Activated CD8-positive, alpha-beta T cell treated with anti-CD3 and anti-CD28 coated beads for 36 hours (primary cell): ENCODE data around the gene SLC22A31. TPM values are rescaled to one million over a fixed set of nuclear protein-coding genes. Genes with fewer than 3 reads are reported as not detected.

Source experiments
- ATAC-seq: fragments of 200-7000 bp; cut with Tn5 transposase; one replicate; pipeline ENCODE4 v1.10.0; 2021; ENCODE audit warnings: mild to moderate bottlenecking, moderate library complexity
- CTCF ChIA-PET: fragments of 350-600 bp; sonication (Branson Sonifier 250); formaldehyde crosslinking; loops from one replicate; lab custom pipeline; 2021; ENCODE audit warnings: antibody characterized with exemption; lab: Charles Lee
- POLR2A ChIA-PET: fragments of 350-600 bp; sonication (Branson Sonifier 250); formaldehyde crosslinking; loops from one replicate; lab custom pipeline; 2021; ENCODE audit warnings: antibody characterized with exemption; lab: Charles Lee
- DNase-seq: peaks from one replicate; pipeline ENCODE4 v3.0.0-alpha.2; 2020
- H3K27ac Mint-ChIP-seq: one replicate; pipeline ENCODE4 v1.8.0; 2021; ENCODE audit warnings: mild to moderate bottlenecking, mixed read lengths
- H3K27me3 Mint-ChIP-seq: one replicate; pipeline ENCODE4 v1.8.0; 2021; ENCODE audit warnings: mixed read lengths
- H3K36me3 Mint-ChIP-seq: one replicate; pipeline ENCODE4 v1.8.0; 2021; ENCODE audit warnings: low read depth, mixed read lengths
- H3K4me1 Mint-ChIP-seq: one replicate; pipeline ENCODE4 v1.8.0; 2021; ENCODE audit warnings: low read depth, mixed read lengths
- H3K4me3 Mint-ChIP-seq: one replicate; pipeline ENCODE4 v1.8.0; 2021; ENCODE audit warnings: mild to moderate bottlenecking, moderate library complexity, mixed read lengths
- H3K9me3 Mint-ChIP-seq: one replicate; pipeline ENCODE4 v1.8.0; 2021; ENCODE audit warnings: mixed read lengths
- CTCF ChIP-seq: fragments of 200-600 bp; IDR thresholded peaks from one replicate; pipeline ENCODE4 v1.8.0; 2022; ENCODE audit warnings: antibody characterized with exemption, mild to moderate bottlenecking
- intact Hi-C: fragments of 100-400 bp; cut with micrococcal nuclease; formaldehyde crosslinking; loops from one replicate; pipeline ENCODE4 v1.10.0; 2022
- total RNA-seq, 2 experiments: library from RNA; stranded (reverse); gene quantifications; one replicate each; pipeline ENCODE4 v1.2.3, GENCODE V29; 2021

SLC22A31 gene
- total RNA-seq, 2 experiments from 2014 or later = 0.16 to 0.20 TPM

DNA sequence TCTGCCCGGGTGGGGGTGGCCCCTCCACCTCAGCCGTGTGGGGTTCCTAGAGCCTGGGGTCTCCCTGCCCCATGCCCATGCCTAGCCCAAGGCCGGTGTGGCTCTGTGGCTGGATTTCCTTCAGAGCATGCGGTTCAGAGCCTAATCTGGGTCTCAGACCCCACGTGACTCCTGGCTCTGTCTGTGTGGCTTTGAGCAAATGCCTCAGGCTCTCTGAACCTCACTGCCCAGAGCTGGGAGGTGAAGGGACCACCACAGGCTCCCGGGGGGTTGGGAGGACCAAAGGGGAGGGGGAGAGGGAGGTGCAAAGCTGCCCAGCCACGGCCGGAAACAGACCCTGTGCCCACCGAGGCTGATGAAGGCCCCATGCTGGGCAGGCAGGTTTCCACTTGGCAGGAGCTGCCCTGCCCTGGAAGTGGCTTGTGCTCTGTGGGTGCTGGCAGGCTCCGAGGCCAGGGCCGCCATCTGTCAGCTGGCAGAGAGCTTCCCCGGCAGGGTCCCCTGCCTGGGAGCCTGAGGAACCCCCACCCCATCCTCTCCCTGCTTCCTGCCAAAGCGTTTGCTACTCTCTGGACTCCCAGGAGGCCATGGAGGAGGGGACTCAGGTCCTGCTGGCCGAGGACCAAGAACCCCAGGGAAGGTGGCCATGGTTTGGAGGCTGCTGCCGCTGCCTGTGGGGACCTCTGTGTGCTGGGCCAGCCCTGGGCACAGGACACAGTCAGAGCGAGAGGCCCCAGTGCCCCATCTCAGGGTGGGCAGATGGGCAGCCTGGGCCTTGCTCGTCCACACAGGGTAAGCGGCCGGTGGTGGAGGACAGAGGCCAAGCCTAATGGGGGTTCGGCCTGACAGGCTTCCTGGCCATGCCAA, 24.8 kb downstream of the SLC22A31 start:
- Mint-ChIP-seq H3K4me3 (no peak overlapping the region), H3K4me1 (peaks cover 5% of the 10 kb centered on the region), H3K27me3 (peaks cover 2% of the 10 kb centered on the region), H3K36me3 (no peaks in the 10 kb centered on the region), H3K27ac (no peak overlapping the region), H3K9me3 (no peaks in the 10 kb centered on the region)
- ATAC-seq (no peak), DNase-seq (no peak)
- ChIA-PET CTCF (no interaction called here), POLR2A (interaction anchor here (1.6 kb wide), 1 partner anchor 12 kb away, joined by 3 read pairs; no protein-coding TSS in a partner anchor)
- intact Hi-C loops = loop anchor here (10.0 kb wide), 1 partner anchor 351 kb away; no protein-coding TSS in a partner anchor
- no peak for TF ChIP-seq CTCF

GRCh38 chr16:89174877-89175276, 25.5 kb downstream of the SLC22A31 start:
- DNase-seq (no peak), ATAC-seq (no peak)
- H3K27ac Mint-ChIP-seq = no peak overlapping the region
- intact Hi-C loops = loop anchor here (10.0 kb wide), 1 partner anchor 350 kb away; no protein-coding TSS in a partner anchor
- no peaks in the 10 kb centered on the region for H3K36me3 Mint-ChIP-seq
- H3K4me3 Mint-ChIP-seq = no peak overlapping the region
- peaks cover 2% of the 10 kb centered on the region for H3K27me3 Mint-ChIP-seq
- ChIA-PET CTCF (no interaction called here), POLR2A (interaction anchor here (1.3 to 1.6 kb wide), 2 partner anchors 13 to 362 kb away, joined by 3 read pairs; no protein-coding TSS in a partner anchor)
- no peak for TF ChIP-seq CTCF
- H3K9me3 Mint-ChIP-seq = no peaks in the 10 kb centered on the region
- H3K4me1 Mint-ChIP-seq = peaks cover 9% of the 10 kb centered on the region

DNA sequence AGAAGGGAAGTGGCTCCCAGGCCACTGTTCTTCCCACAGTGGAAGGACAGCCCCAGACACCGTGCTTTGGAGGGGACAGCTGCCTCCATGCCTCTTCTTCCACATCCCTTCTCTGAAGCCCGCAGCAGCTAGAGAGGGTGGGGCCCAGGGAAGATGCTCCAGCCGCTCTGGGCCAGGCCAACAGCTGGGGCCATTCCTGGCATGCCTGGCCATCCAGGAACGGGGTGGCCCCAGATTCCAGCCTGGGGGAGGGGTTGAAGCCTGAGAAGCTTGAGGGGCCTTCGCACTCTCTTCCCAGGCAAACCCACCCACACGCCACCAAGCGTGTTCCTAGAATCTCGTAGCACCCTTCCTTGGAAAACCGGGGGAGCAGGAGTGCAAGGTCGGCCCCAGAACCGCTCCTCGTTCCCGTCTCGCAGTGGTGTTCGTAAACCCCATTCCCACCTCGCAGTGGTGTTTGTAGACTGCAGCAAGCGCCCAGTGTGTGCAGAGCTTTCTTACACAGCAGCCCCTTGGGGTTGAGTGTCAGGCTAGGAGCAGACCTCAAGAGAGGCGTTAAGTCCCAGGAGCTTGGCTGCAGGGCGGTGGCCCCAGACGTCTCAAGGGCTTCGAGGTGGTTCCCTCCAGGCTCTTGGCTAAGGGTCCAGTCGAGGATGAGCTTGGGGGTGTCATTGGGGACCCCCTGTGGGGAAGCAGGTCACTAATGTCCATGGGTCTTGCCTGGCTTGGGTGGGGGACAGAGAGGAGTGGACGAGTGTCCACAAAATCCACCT, 26.1 kb downstream of the SLC22A31 start:
- no peak overlapping the region for H3K27ac Mint-ChIP-seq
- CTCF ChIA-PET = no interaction called here
- ATAC-seq (no peak), DNase-seq (no peak)
- intact Hi-C loops = loop anchor here (10.0 kb wide), 1 partner anchor 349 kb away; no protein-coding TSS in a partner anchor
- H3K4me3 Mint-ChIP-seq = no peak overlapping the region
- no peak for TF ChIP-seq CTCF
- H3K36me3 Mint-ChIP-seq = no peaks in the 10 kb centered on the region
- peaks cover 9% of the 10 kb centered on the region for H3K4me1 Mint-ChIP-seq
- POLR2A ChIA-PET = interaction anchor here (1.2 to 1.6 kb wide), 3 partner anchors 14 to 361 kb away, joined by 3 to 5 read pairs (median 3); partner anchors contain the start of gene ACSF3
- H3K9me3 Mint-ChIP-seq = no peaks in the 10 kb centered on the region
- peaks cover 2% of the 10 kb centered on the region for H3K27me3 Mint-ChIP-seq

DNA sequence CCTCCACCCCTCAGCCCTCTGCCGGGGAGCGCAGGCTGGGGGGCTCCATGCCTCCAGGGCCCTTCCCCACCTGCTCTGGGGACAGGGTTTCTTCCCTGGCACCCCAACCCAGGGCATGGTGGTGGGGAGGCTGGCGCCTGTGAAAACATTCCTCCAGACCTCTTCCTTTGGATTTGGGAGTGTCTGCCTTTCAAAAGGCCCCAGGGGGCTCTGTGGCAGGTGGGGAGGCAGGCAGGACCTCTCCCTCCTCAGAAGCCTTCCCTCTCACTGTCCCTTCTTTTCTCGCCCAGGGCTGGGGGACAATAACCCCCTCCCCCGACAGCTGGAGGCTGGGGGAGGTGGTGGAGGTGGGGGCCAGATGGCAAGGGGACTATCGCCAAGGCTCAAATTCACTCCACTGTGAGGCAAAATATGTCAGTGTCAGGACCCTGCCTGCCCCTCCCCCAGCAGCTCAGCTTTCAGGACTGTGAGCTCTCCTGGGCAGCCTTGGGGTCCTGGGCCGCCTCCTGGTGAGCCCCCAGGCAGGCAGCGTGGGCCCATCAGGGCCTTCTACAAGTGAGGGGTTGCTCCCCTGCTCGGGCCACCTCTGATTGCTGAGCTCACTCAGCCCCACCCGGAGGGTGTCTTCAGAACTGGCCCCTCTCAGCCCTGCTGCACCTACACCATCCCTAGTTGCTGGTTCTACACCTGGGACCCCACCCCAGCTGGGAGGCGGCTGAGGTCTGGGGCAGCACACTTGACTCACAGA, 27.0 kb downstream of the SLC22A31 start:
- H3K36me3 Mint-ChIP-seq = no peaks in the 10 kb centered on the region
- no peak for DNase-seq
- H3K4me3 Mint-ChIP-seq = no peak overlapping the region
- intact Hi-C loops = loop anchor here (10.0 kb wide), 1 partner anchor 349 kb away; no protein-coding TSS in a partner anchor
- H3K27me3 Mint-ChIP-seq = peaks cover 2% of the 10 kb centered on the region
- no peak for ATAC-seq
- H3K9me3 Mint-ChIP-seq = no peaks in the 10 kb centered on the region
- ChIA-PET POLR2A (interaction anchor here (1.2 to 1.3 kb wide), 2 partner anchors 79 to 360 kb away, joined by 3 to 5 read pairs; partner anchors contain the start of gene ACSF3), CTCF (interaction anchor here (0.5 kb wide), 1 partner anchor 171 kb away, joined by 4 read pairs; no protein-coding TSS in a partner anchor)
- no peak for TF ChIP-seq CTCF
- H3K4me1 Mint-ChIP-seq = peaks cover 9% of the 10 kb centered on the region
- H3K27ac Mint-ChIP-seq = no peak overlapping the region
